HCT116 (cell line): ENCODE measurements around the gene YLPM1. TPM values are rescaled to one million over a fixed set of nuclear protein-coding genes. Genes with fewer than 3 reads are reported as not detected.

Experiments
- ATAC-seq: fragments of 200-7000 bp; cut with Tn5 transposase; 2 replicates; pipeline ENCODE4 v1.9.1; 2020; ENCODE audit warnings: mild to moderate bottlenecking, moderate library complexity
- BruUV-seq: library from RNA; stranded (reverse); fragments of 400-500 nt; replicated peaks from 2 replicates; lab custom pipeline; 2021; lab: Mats Ljungman, UMichigan
- CTCF ChIA-PET: fragments of 300-600 bp; sonication (Branson Sonifier 250); formaldehyde crosslinking; loops from one replicate; lab custom pipeline; 2021; ENCODE audit warnings: antibody characterized with exemption; lab: Charles Lee
- POLR2A ChIA-PET: fragments of 300-600, 350-600 bp; sonication (Branson Sonifier 250); formaldehyde crosslinking; loops from one replicate; lab custom pipeline; 2021; ENCODE audit warnings: antibody characterized with exemption; lab: Charles Lee
- RAD21 ChIA-PET, 2 experiments: fragments of 300-600 bp; sonication (Branson Sonifier 250); formaldehyde crosslinking; loops; one replicate each; lab custom pipeline; 2023; ENCODE audit warnings: low total read pairs in 2 of 2; ENCODE audit not compliant: uncharacterized antibody in 2 of 2, unreplicated experiment in 2 of 2, low non-redundant PET in 1 of 2; lab: Charles Lee
- DNase-seq: peaks from one replicate; pipeline ENCODE4 v3.0.0-alpha.2; 2010; ENCODE audit warnings: low read depth, low spot score
- H2AFZ ChIP-seq: fragments of 200-600 bp; shearing (Covaris generic), sonication (generic); 2 replicates; pipeline ENCODE4 v1.6.1; 2017; ENCODE audit warnings: low read depth, mixed run types, mixed read lengths, antibody characterized with exemption, low read length; ENCODE audit not compliant: poor library complexity, severe bottlenecking
- H3K27ac ChIP-seq: 2 replicates; pipeline ENCODE4 v1.5.1; 2012; ENCODE audit warnings: low read depth, low read length
- H3K27me3 ChIP-seq: fragments of 200-600 bp; sonication (generic); 2 replicates; pipeline ENCODE4 v1.6.1; 2016; ENCODE audit warnings: mixed run types, low read length, mixed read lengths; ENCODE audit not compliant: insufficient read depth
- H3K36me3 ChIP-seq, 2 experiments: fragments of 200-500 bp in 1 of 2; fragments of 200-600 bp in 1 of 2; sonication (Bioruptor generic) in 1 of 2; sonication (generic) in 1 of 2; 2 replicates each; pipeline versions ENCODE4 v1.5.1 to v1.6.1; 2014 to 2016; ENCODE audit warnings: low read length in 2 of 2, inconsistent platforms in 1 of 2, mixed read lengths in 1 of 2, mixed run types in 1 of 2; ENCODE audit not compliant: insufficient read depth in 2 of 2, control insufficient read depth in 1 of 2
- H3K4me1 ChIP-seq, 2 experiments: fragments of 200-600 bp in 1 of 2; sonication (generic) in 1 of 2; 2 replicates each; pipeline versions ENCODE4 v1.5.1 to v1.6.1; 2012 to 2017; ENCODE audit warnings: low read length in 2 of 2, inconsistent platforms in 1 of 2, mild to moderate bottlenecking in 1 of 2, mixed read lengths in 1 of 2, mixed run types in 1 of 2, moderate library complexity in 1 of 2; ENCODE audit not compliant: insufficient read depth in 2 of 2, control insufficient read depth in 1 of 2
- H3K4me2 ChIP-seq: fragments of 200-600 bp; sonication (generic); 2 replicates; pipeline ENCODE4 v1.6.1; 2017; ENCODE audit warnings: mixed run types, low read length, mixed read lengths
- H3K4me3 ChIP-seq, 2 experiments: fragments of 200-600 bp in 1 of 2; sonication (generic) in 1 of 2; replicated peaks in 1 of 2; 2 replicates each; pipeline ENCODE4 v1.5.1; 2011 to 2016; ENCODE audit warnings: low read length in 2 of 2, control low read depth in 1 of 2, low read depth in 1 of 2, mild to moderate bottlenecking in 1 of 2, mixed read lengths in 1 of 2, mixed run types in 1 of 2
- H3K79me2 ChIP-seq: fragments of 200-600 bp; sonication (generic); 2 replicates; pipeline ENCODE4 v1.6.1; 2017; ENCODE audit warnings: mild to moderate bottlenecking, mixed run types, low read length, moderate library complexity, mixed read lengths; ENCODE audit not compliant: insufficient read depth
- H3K9ac ChIP-seq: fragments of 200-600 bp; sonication (generic); 2 replicates; pipeline ENCODE4 v1.6.1; 2016; ENCODE audit warnings: low read length, mixed read lengths
- H3K9me2 ChIP-seq: fragments of 200-600 bp; sonication (generic), shearing (Covaris generic); 2 replicates; pipeline ENCODE4 v1.6.1; 2017; ENCODE audit warnings: mixed run types, mild to moderate bottlenecking, moderate library complexity; ENCODE audit not compliant: insufficient read depth
- H3K9me3 ChIP-seq, 2 experiments: fragments of 200-500 bp in 1 of 2; fragments of 200-600 bp in 1 of 2; sonication (Bioruptor generic) in 1 of 2; sonication (generic) in 1 of 2; 2 replicates each; pipeline ENCODE4 v1.6.1; 2014 to 2017; ENCODE audit warnings: low read length in 2 of 2, mixed read lengths in 2 of 2, inconsistent platforms in 1 of 2, low read depth in 1 of 2, mild to moderate bottlenecking in 1 of 2, mixed run types in 1 of 2, moderate library complexity in 1 of 2; ENCODE audit not compliant: control insufficient read depth in 1 of 2, insufficient read depth in 1 of 2
- H4K20me1 ChIP-seq: fragments of 200-600 bp; sonication (generic), shearing (Covaris generic); 2 replicates; pipeline ENCODE4 v1.6.1; 2017; ENCODE audit warnings: mixed run types, mild to moderate bottlenecking, moderate library complexity; ENCODE audit not compliant: insufficient read depth
- POLR2AphosphoS5 ChIP-seq: IDR thresholded peaks from 2 replicates; pipeline ENCODE4 v1.6.1; 2011; ENCODE audit warnings: mild to moderate bottlenecking, low read depth, low read length, moderate library complexity
- ZFX ChIP-seq: fragments of 450-650 bp; IDR thresholded peaks from 2 replicates; pipeline ENCODE4 v1.6.1; 2017
- intact Hi-C: fragments of 100-400 bp; cut with micrococcal nuclease; formaldehyde crosslinking; loops from 2 replicates; pipeline ENCODE4 v1.10.0; 2022
- total RNA-seq: library from RNA; stranded (reverse); gene quantifications from one replicate; pipeline ENCODE4 v1.2.1, GENCODE V29; 2021; ENCODE audit not compliant: unreplicated experiment

Gene YLPM1
- total RNA-seq, 1 experiment from 2014 or later, result 55.1 TPM

DNA sequence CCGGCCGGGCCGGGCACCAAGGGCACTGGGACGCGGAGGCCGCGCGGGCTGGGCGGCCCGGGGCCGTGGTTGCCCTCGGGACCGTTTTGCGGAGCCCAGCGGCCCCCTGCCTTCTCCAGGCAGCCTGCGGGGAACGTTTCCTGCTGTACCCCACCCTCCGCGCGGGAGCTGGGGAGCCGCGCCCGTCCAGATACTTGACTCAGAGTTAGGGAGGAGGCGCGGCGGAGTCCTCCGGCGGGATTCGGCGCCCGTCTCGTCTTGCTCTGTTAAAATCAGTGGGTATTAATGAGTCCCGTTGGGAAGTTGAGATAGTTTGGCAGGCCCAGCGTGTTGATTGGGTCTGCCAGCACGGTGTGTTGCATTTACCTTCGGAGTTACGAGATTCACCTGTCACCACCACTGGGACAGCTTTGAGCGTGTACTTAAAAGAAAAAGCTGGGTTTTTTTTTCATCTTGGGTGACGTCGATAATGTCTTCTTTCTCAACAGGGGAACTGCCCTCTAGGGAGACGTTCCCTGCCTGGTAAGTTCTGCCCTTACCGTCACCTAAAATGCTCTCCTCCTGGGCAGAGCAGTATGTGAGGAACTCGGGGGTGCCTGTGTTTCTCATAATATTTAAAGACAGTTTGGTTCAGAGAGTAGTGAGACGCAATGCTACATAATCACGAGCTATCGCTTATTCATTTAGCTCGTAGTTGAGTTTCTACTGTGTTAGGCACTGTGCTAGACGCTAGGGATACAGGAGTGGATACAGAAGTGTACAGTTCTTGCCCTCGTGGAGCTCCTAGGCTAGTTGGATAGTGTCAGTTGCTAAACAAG is 119.2 kb downstream of the YLPM1 start:
- RAD21 ChIA-PET, result no interaction called here
- Histone ChIP-seq H3K9me2 (no peaks in the 10 kb centered on the region), H3K27ac (peak overlapping the region; percentile 83), H3K79me2 (peaks cover 56% of the 10 kb centered on the region), H4K20me1 (peaks cover 6% of the 10 kb centered on the region; the same call in 1 of the 2 replicates), H2AFZ (no peak overlapping the region), H3K27me3 (no peaks in the 10 kb centered on the region), H3K36me3 (peaks cover 13 to 15% of the 10 kb centered on the region in 2 experiments; a peak in 2 of 4 replicates), H3K4me3 (peak overlapping the region; percentile 73 to 95), H3K4me1 (peaks cover 17 to 20% of the 10 kb centered on the region in 2 experiments), H3K9me3 (no peaks in the 10 kb centered on the region), H3K9ac (peak overlapping the region; percentile 87), H3K4me2 (peak overlapping the region; percentile 92)
- DNase-seq (no peak), ATAC-seq (peak; percentile 56)
- no peak for TF ChIP-seq POLR2AphosphoS5
- peak; percentile 82 for TF ChIP-seq ZFX
- BruUV-seq, result TSS peak; percentile 55
- POLR2A ChIA-PET, result no interaction called here
- intact Hi-C loops, result no loop called here
- CTCF ChIA-PET, result interaction anchor here (5.3 kb wide), 1 partner anchor 22 kb away, joined by 27 read pairs; no protein-coding TSS in a partner anchor

Other genes starting within 250 kb of the YLPM1 start
- gene LTBP2, start 151.1 kb upstream of the YLPM1 start, total RNA-seq, result 1.5 TPM
- 45.9 TPM for gene AREL1, start 50.2 kb upstream of the YLPM1 start, total RNA-seq
- 69.0 TPM for gene FCF1, start 50.2 kb upstream of the YLPM1 start, total RNA-seq
- gene PROX2, start 112.8 kb downstream of the YLPM1 start, total RNA-seq, result not detected
- 101 TPM for gene DLST, start 118.6 kb downstream of the YLPM1 start, total RNA-seq
- gene RPS6KL1, start 159.9 kb downstream of the YLPM1 start, total RNA-seq, result 6.7 TPM
- 6.4 TPM for gene PGF, start 192.3 kb downstream of the YLPM1 start, total RNA-seq
- 54.8 TPM for gene EIF2B2, start 239.6 kb downstream of the YLPM1 start, total RNA-seq